GM13976 (cell line): ENCODE data around the gene COL11A1.
"Not testable (repeated sequence)": the region's sequence is repeated elsewhere in the genome, so short reads cannot be mapped to it uniquely, and the experiment has no call there.

Experiments
- DNase-seq: peaks from one replicate; pipeline ENCODE4 v3.0.0; 2012; ENCODE audit warnings: low spot score
- in situ Hi-C: fragments of 300-500 bp; cut with MboI; formaldehyde crosslinking; loops from one replicate; pipeline ENCODE4 v1.12.0; 2022; ENCODE audit warnings: low sequenced_read_pairs, mixed read lengths, inconsistent platforms; ENCODE audit not compliant: unreplicated experiment
- TF ChIP-seq, protein P1 (sequence below): IDR thresholded peaks from 2 replicates; pipeline ENCODE4 v1.5.1; 2012; ENCODE audit warnings: borderline replicate concordance, mild to moderate bottlenecking; ENCODE audit not compliant: insufficient read depth; ENCODE audit errors: extremely low read depth, missing control alignments, control extremely low read depth

The COL11A1 gene

DNA sequence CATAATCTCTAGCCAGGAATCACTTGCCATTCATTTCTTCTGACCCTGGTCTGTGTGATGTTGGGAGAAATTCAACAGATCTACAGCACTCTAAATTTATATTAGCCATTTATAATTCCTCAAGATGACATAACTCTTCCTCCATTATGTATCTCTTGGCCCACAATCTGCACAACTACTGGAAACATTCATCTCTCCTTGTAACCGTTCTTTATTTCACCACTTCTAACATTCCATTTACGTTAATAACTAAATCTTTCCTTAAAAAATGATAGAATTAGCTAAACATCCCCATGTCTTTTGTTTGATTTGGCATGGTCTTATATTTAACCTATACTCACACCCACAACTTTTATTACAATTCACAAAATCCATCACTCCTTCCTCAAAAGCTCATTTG is 166.0 kb downstream of the COL11A1 start:
- in situ Hi-C loops: no loop called here
- DNase-seq: no peak
- TF ChIP-seq, protein P1, sequence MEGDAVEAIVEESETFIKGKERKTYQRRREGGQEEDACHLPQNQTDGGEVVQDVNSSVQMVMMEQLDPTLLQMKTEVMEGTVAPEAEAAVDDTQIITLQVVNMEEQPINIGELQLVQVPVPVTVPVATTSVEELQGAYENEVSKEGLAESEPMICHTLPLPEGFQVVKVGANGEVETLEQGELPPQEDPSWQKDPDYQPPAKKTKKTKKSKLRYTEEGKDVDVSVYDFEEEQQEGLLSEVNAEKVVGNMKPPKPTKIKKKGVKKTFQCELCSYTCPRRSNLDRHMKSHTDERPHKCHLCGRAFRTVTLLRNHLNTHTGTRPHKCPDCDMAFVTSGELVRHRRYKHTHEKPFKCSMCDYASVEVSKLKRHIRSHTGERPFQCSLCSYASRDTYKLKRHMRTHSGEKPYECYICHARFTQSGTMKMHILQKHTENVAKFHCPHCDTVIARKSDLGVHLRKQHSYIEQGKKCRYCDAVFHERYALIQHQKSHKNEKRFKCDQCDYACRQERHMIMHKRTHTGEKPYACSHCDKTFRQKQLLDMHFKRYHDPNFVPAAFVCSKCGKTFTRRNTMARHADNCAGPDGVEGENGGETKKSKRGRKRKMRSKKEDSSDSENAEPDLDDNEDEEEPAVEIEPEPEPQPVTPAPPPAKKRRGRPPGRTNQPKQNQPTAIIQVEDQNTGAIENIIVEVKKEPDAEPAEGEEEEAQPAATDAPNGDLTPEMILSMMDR: no peak

DNA sequence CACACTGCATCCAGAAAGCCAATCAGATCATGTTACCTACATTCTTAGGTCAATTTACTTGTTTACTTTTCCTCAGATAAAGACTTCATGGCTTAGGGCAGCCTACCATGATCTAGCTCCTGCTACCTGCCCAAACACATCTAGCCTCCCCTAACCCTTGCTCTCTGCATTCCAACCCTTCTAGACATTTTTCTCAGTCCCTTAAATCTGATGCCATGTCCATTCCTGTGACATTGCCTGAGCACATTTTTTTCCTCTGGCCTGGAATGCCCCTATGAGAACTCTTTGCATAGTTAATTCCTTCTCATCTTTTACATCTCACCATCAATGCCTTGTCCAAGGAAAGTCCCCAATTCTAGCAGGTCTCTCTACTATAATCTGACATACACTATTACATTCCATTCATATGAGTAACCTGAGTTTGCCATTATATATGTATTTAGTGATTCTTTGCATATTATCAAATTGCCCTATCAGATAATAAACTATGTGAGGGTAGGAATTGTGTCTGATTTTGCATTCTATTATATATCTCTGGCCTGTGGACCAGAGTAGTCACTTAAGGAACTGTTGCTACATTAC is 166.9 kb downstream of the COL11A1 start:
- in situ Hi-C loops: no loop called here
- TF ChIP-seq, protein P1: no peak
- DNase-seq: no peak

DNA sequence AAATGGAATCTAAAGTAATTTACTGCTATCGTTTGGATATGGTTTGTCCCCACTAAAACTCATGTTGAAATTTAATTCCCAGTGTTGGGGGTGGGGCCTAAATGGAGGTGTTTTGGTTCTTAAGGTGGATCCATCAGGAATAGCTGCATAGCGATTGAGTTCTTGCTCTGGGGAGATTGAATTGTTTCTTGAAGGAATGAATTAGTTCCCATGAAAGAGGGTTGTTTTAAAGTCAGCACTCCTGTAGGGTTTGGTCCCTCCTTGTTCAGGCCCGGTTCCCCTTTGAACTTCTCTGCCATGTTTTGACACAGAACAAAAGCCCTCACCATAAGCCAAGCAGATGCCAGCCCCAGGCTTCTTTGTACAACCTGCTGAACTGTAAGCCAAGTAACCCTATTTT is 170.9 kb downstream of the COL11A1 start:
- no peak for DNase-seq
- TF ChIP-seq, protein P1: no peak
- in situ Hi-C loops: no loop called here

DNA sequence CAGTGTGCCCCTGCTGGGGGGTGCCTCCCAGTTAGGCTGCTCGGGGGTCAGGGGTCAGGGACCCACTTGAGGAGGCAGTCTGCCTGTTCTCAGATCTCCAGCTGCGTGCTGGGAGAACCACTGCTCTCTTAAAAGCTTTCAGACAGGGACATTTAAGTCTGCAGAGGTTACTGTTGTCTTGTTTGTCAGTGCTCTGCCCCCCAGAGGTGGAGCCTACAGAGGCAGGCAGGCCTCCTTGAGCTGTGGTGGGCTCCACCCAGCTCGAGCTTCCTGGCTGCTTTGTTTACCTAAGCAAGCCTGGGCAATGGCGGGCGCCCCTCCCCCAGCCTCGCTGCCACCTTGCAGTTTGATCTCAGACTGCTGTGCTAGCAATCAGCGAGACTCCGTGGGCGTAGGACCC is 175.0 kb downstream of the COL11A1 start:
- DNase-seq, in situ Hi-C loops: not testable (repeated sequence)

DNA sequence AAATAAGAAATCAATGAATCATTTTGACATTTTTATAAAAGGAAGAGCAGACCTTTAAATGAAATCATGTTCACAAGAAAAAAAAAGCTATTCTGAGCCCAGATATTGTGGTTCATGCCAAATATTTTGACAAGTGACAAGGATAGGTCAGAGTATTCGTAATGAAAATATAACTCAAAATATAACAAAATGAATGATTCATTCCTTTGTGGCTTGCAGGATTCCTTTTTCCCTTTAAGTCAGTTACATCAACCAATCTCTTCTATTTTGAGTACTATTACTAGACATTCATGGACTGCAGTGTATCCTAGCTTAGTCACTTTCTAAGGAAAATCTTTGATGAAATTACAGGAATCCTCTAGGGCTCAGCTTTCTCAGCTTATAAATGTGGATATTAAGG is 188.7 kb downstream of the COL11A1 start:
- TF ChIP-seq, protein P1: no peak
- no peak for DNase-seq
- in situ Hi-C loops: no loop called here

DNA sequence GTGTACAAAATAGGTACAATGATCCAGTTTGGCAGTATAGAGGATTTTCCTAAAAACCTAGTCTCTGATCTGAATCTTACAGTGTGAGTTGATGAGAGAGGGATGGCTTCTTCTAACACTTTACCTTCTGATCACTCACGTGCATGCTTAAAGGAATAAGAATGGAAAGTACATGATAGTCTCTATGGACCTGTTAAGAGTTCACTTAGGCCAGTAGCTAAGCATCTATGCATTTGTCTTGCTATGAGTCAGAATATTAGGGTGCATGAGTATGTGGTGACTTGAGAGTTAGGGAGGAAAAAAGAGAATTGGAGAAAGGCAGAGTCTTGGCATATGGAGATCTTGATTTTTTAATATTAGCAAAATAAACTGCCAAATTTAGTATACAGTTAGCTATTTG is 206.3 kb downstream of the COL11A1 start:
- DNase-seq: no peak
- in situ Hi-C loops: no loop called here
- TF ChIP-seq, protein P1: no peak

DNA sequence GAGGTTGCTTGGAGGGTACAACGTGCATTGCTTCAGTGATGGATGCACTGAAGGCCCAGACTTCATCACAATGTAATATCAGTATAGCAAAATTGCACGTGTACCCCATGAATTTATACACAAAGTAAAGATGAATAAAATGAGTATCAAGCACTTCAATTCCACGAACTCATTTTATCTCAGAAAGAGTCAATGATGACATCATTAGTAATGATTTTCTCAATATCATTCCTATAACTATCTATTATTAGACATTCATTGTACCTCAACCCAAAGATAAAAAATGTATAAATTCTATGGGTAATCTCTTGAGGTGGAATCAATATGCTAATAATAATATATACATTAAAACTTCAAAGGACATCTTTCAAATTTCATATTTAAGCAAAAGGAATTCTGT is 208.4 kb downstream of the COL11A1 start:
- DNase-seq: no peak
- in situ Hi-C loops: no loop called here
- TF ChIP-seq, protein P1: no peak

DNA sequence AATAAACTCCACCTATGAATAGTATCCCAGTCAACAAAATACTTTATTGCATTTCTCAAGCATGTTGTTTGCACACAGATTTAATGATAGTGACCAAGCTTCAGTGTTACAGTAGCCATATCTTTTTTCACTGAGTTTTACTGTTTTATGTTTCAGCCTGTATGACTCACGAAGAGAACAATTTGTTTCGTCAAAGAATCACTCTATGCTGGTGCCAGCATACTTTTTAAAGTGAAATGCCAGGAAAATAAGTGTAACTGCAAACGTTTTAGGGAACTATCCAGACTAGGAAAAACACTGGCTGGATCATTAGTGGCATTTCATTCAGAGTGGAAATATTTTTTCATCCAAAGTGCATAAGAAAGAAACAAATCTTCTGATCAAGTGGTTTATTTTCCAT is 210.8 kb downstream of the COL11A1 start:
- DNase-seq: no peak
- in situ Hi-C loops: no loop called here
- TF ChIP-seq, protein P1: no peak
